Panc1 (cell line): ENCODE measurements around the gene WT1.

Experiments
- POLR2AphosphoS5 ChIP-seq: IDR thresholded peaks from 2 replicates; pipeline ENCODE4 v1.6.1; 2012; ENCODE audit warnings: mild to moderate bottlenecking, low read depth, low read length, moderate library complexity
- REST ChIP-seq, 2 experiments: IDR thresholded peaks; 2 replicates each; pipeline ENCODE4 v1.6.1; 2011 to 2012; ENCODE audit warnings: low read depth in 2 of 2, control low read depth in 1 of 2, low read length in 1 of 2, mild to moderate bottlenecking in 1 of 2, moderate library complexity in 1 of 2; ENCODE audit not compliant: insufficient read depth in 1 of 2
- SIN3A ChIP-seq: IDR thresholded peaks from 2 replicates; pipeline ENCODE4 v1.6.1; 2012; ENCODE audit warnings: low read depth, mild to moderate bottlenecking, low read length, moderate library complexity, borderline replicate concordance; ENCODE audit not compliant: insufficient read depth
- TCF7L2 ChIP-seq: IDR thresholded peaks from 2 replicates; pipeline ENCODE4 v1.6.1; 2011; ENCODE audit warnings: mild to moderate bottlenecking, low read depth, low read length, inconsistent platforms
- TF ChIP-seq, protein P1 (sequence below): fragments of 450-650 bp; IDR thresholded peaks from 2 replicates; pipeline ENCODE4 v1.5.1; 2017; ENCODE audit warnings: mild to moderate bottlenecking

DNA sequence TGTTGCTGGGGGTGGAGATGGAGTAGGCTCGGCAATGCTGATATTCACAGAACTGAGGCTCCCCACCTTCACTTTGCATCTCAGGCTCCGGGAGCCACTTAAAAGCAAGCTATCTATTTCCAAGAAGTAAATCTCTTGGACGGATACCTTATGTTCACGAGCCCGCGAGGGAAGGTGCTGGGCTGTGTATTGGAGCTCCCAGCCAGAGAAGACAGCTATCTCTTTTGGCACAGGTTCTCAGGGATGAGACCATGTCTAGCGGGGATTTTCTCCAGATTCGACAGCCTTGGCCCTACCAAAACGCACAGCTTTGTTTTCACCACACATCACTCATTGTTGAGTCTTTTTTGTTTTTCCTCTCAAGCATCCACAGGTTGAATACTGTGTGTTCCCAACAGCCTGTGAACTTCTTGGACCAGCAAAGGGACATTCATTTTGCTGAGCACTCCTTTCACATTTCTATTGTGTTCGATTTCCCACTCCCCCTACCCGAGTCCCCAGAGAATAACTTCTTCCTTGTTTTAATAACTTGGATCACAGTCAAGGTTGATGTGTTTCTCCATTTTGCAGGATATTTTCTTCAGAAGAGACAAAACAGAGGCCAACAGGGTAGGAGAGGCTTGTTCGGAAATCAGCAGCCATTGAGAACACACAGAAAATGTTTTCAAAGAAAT lies 23.3 kb downstream of the WT1 start:
- TF ChIP-seq, protein P1, sequence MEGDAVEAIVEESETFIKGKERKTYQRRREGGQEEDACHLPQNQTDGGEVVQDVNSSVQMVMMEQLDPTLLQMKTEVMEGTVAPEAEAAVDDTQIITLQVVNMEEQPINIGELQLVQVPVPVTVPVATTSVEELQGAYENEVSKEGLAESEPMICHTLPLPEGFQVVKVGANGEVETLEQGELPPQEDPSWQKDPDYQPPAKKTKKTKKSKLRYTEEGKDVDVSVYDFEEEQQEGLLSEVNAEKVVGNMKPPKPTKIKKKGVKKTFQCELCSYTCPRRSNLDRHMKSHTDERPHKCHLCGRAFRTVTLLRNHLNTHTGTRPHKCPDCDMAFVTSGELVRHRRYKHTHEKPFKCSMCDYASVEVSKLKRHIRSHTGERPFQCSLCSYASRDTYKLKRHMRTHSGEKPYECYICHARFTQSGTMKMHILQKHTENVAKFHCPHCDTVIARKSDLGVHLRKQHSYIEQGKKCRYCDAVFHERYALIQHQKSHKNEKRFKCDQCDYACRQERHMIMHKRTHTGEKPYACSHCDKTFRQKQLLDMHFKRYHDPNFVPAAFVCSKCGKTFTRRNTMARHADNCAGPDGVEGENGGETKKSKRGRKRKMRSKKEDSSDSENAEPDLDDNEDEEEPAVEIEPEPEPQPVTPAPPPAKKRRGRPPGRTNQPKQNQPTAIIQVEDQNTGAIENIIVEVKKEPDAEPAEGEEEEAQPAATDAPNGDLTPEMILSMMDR: no peak
- TF ChIP-seq POLR2AphosphoS5 (no peak), TCF7L2 (no peak), REST (IDR thresholded peaks at IDR 0.05; ENCODE audit: insufficient read depth in 1 of 2, low read depth in 2 of 2, low read length in 1 of 2) (no peak), SIN3A (no peak)
